HEK293 (cell line): ENCODE results near the gene SLC43A3.

Experiments used
- CTCF ChIA-PET: fragments of 350-600 bp; formaldehyde crosslinking; extraction: SDS; loops from one replicate; lab custom pipeline; 2021; ENCODE audit warnings: antibody characterized with exemption; lab: Yijun Ruan, JAX
- POLR2A ChIA-PET: fragments of 300-600 bp; formaldehyde crosslinking; extraction: SDS; loops from one replicate; lab custom pipeline; 2020; ENCODE audit warnings: antibody characterized with exemption, inconsistent platforms; lab: Yijun Ruan, JAX
- H3K27ac ChIP-seq: fragments of 200-500 bp; sonication (Bioruptor generic); 2 replicates; pipeline ENCODE4 v1.5.1; 2014; ENCODE audit warnings: low read depth, low read length, control low read depth, inconsistent platforms; ENCODE audit errors: extremely low read depth
- H3K36me3 ChIP-seq, 2 experiments: fragments of 200-500 bp in 1 of 2; sonication (Bioruptor generic) in 1 of 2; 1 replicate in 1 of 2; 2 replicates in 1 of 2; pipeline ENCODE4 v1.5.1; 2014 to 2017; ENCODE audit warnings: inconsistent platforms in 2 of 2, low read length in 2 of 2; ENCODE audit not compliant: control insufficient read depth in 2 of 2, insufficient read depth in 1 of 2
- H3K4me1 ChIP-seq: fragments of 200-500 bp; sonication (Bioruptor generic); 2 replicates; pipeline ENCODE4 v1.5.1; 2014; ENCODE audit warnings: mild to moderate bottlenecking, low read length, inconsistent platforms; ENCODE audit not compliant: control insufficient read depth, insufficient read depth
- H3K4me3 ChIP-seq: 2 replicates; pipeline ENCODE4 v1.5.1; 2011; ENCODE audit warnings: low read depth, mild to moderate bottlenecking, control low read depth, low read length, moderate library complexity
- H3K9me3 ChIP-seq: fragments of 200-500 bp; sonication (Bioruptor generic); 2 replicates; pipeline ENCODE4 v1.5.1; 2014; ENCODE audit warnings: low read depth, low read length, inconsistent platforms; ENCODE audit not compliant: control insufficient read depth, insufficient read depth
- GLIS2 ChIP-seq: fragments of 450-650 bp; formaldehyde crosslinking; IDR thresholded peaks from 2 replicates; pipeline ENCODE4 v1.5.1; 2016; ENCODE audit warnings: missing biosample characterization, missing genetic modification characterization
- OSR2 ChIP-seq: fragments of 450-650 bp; formaldehyde crosslinking; IDR thresholded peaks from 2 replicates; pipeline ENCODE4 v1.5.1; 2016; ENCODE audit warnings: missing biosample characterization, missing genetic modification characterization
- PRDM1 ChIP-seq: fragments of 450-650 bp; formaldehyde crosslinking; IDR thresholded peaks from 2 replicates; pipeline ENCODE4; 2016; ENCODE audit warnings: missing biosample characterization, missing genetic modification characterization
- SALL2 ChIP-seq: fragments of 450-650 bp; formaldehyde crosslinking; IDR thresholded peaks from 2 replicates; pipeline ENCODE4 v1.5.0; 2017; ENCODE audit warnings: missing biosample characterization, mild to moderate bottlenecking, missing genetic modification characterization, borderline replicate concordance
- ZBTB26 ChIP-seq: fragments of 450-650 bp; formaldehyde crosslinking; optimal IDR thresholded peaks from 2 replicates; pipeline ENCODE3; 2016; ENCODE audit warnings: missing biosample characterization, mild to moderate bottlenecking, missing genetic modification characterization
- ZBTB48 ChIP-seq: fragments of 450-650 bp; formaldehyde crosslinking; IDR thresholded peaks from 2 replicates; pipeline ENCODE4 v1.5.1; 2016; ENCODE audit warnings: missing biosample characterization, missing genetic modification characterization
- ZFHX2 ChIP-seq: fragments of 450-650 bp; formaldehyde crosslinking; conservative IDR thresholded peaks from 2 replicates; pipeline ENCODE4 v1.5.1; 2016; ENCODE audit warnings: missing biosample characterization, missing genetic modification characterization
- ZNF10 ChIP-seq: fragments of 450-650 bp; formaldehyde crosslinking; IDR thresholded peaks from 2 replicates; pipeline ENCODE4 v1.5.1; 2017; ENCODE audit warnings: missing biosample characterization, missing genetic modification characterization
- ZNF133 ChIP-seq: fragments of 450-650 bp; formaldehyde crosslinking; IDR thresholded peaks from 2 replicates; pipeline ENCODE4 v1.5.1; 2016; ENCODE audit warnings: missing biosample characterization, missing genetic modification characterization
- ZNF302 ChIP-seq: fragments of 450-650 bp; formaldehyde crosslinking; IDR thresholded peaks from 2 replicates; pipeline ENCODE4 v1.5.1; 2016; ENCODE audit warnings: missing biosample characterization, missing genetic modification characterization, low read depth
- ZNF341 ChIP-seq: fragments of 450-650 bp; formaldehyde crosslinking; IDR thresholded peaks from 2 replicates; pipeline ENCODE4; 2016; ENCODE audit warnings: low read depth, missing biosample characterization, missing genetic modification characterization
- ZNF350 ChIP-seq: fragments of 450-650 bp; formaldehyde crosslinking; IDR thresholded peaks from 2 replicates; pipeline ENCODE4 v1.5.0; 2017; ENCODE audit warnings: missing biosample characterization, mild to moderate bottlenecking, missing genetic modification characterization
- ZNF354C ChIP-seq: fragments of 450-650 bp; formaldehyde crosslinking; IDR thresholded peaks from 2 replicates; pipeline ENCODE4 v1.5.1; 2016; ENCODE audit warnings: missing biosample characterization, missing genetic modification characterization, low read depth, borderline replicate concordance
- ZNF473 ChIP-seq: fragments of 450-650 bp; formaldehyde crosslinking; IDR thresholded peaks from 2 replicates; pipeline ENCODE4 v1.5.1; 2017; ENCODE audit warnings: missing biosample characterization, missing genetic modification characterization
- TF ChIP-seq, protein P1 (sequence below): fragments of 450-650 bp; formaldehyde crosslinking; IDR thresholded peaks from 2 replicates; pipeline ENCODE4 v1.5.1; 2016; ENCODE audit warnings: missing biosample characterization, missing genetic modification characterization
- TF ChIP-seq, protein P2 (sequence below): fragments of 450-650 bp; formaldehyde crosslinking; IDR thresholded peaks from 2 replicates; pipeline ENCODE4 v1.5.1; 2016; ENCODE audit warnings: missing biosample characterization, missing genetic modification characterization
- TF ChIP-seq, protein P3 (sequence below): fragments of 450-650 bp; formaldehyde crosslinking; IDR thresholded peaks from 2 replicates; pipeline ENCODE4 v1.5.1; 2016; ENCODE audit warnings: missing biosample characterization, missing genetic modification characterization, borderline replicate concordance
- TF ChIP-seq, protein P4 (sequence below): fragments of 450-650 bp; formaldehyde crosslinking; IDR thresholded peaks from 2 replicates; pipeline ENCODE4 v1.5.1; 2016; ENCODE audit warnings: missing biosample characterization, missing genetic modification characterization
- TF ChIP-seq, protein P5 (sequence below): fragments of 450-650 bp; formaldehyde crosslinking; IDR thresholded peaks from 2 replicates; pipeline ENCODE4 v1.5.1; 2016; ENCODE audit warnings: missing biosample characterization, missing genetic modification characterization

SLC43A3 gene

GRCh38 chr11:57462597-57462996 is 35.7 kb upstream of the SLC43A3 start:
- ChIA-PET POLR2A (no interaction called here), CTCF (interaction anchor here (9.0 to 9.3 kb wide), 2 partner anchors 18 to 63 kb away, joined by 140 to 191 read pairs; partner anchors contain the start of gene TIMM10)
- no peak for TF ChIP-seq ZNF350 (tag by site-specific recombination)
- TF ChIP-seq ZNF302: no peak
- no peak for TF ChIP-seq ZNF473 (tag by site-specific recombination)
- TF ChIP-seq, protein P1, sequence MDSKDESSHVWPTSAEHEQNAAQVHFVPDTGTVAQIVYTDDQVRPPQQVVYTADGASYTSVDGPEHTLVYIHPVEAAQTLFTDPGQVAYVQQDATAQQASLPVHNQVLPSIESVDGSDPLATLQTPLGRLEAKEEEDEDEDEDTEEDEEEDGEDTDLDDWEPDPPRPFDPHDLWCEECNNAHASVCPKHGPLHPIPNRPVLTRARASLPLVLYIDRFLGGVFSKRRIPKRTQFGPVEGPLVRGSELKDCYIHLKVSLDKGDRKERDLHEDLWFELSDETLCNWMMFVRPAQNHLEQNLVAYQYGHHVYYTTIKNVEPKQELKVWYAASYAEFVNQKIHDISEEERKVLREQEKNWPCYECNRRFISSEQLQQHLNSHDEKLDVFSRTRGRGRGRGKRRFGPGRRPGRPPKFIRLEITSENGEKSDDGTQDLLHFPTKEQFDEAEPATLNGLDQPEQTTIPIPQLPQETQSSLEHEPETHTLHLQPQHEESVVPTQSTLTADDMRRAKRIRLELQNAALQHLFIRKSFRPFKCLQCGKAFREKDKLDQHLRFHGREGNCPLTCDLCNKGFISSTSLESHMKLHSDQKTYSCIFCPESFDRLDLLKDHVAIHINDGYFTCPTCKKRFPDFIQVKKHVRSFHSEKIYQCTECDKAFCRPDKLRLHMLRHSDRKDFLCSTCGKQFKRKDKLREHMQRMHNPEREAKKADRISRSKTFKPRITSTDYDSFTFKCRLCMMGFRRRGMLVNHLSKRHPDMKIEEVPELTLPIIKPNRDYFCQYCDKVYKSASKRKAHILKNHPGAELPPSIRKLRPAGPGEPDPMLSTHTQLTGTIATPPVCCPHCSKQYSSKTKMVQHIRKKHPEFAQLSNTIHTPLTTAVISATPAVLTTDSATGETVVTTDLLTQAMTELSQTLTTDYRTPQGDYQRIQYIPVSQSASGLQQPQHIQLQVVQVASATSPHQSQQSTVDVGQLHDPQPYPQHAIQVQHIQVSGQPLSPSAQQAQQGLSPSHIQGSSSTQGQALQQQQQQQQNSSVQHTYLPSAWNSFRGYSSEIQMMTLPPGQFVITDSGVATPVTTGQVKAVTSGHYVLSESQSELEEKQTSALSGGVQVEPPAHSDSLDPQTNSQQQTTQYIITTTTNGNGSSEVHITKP (tag by site-specific recombination): no peak
- TF ChIP-seq, protein P2, sequence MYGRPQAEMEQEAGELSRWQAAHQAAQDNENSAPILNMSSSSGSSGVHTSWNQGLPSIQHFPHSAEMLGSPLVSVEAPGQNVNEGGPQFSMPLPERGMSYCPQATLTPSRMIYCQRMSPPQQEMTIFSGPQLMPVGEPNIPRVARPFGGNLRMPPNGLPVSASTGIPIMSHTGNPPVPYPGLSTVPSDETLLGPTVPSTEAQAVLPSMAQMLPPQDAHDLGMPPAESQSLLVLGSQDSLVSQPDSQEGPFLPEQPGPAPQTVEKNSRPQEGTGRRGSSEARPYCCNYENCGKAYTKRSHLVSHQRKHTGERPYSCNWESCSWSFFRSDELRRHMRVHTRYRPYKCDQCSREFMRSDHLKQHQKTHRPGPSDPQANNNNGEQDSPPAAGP (tag by site-specific recombination): no peak
- no peak for TF ChIP-seq ZNF10
- TF ChIP-seq PRDM1: no peak
- no peak for TF ChIP-seq ZNF341 (tag by site-specific recombination)
- TF ChIP-seq ZNF133 (tag by site-specific recombination): no peak
- TF ChIP-seq, protein P3, sequence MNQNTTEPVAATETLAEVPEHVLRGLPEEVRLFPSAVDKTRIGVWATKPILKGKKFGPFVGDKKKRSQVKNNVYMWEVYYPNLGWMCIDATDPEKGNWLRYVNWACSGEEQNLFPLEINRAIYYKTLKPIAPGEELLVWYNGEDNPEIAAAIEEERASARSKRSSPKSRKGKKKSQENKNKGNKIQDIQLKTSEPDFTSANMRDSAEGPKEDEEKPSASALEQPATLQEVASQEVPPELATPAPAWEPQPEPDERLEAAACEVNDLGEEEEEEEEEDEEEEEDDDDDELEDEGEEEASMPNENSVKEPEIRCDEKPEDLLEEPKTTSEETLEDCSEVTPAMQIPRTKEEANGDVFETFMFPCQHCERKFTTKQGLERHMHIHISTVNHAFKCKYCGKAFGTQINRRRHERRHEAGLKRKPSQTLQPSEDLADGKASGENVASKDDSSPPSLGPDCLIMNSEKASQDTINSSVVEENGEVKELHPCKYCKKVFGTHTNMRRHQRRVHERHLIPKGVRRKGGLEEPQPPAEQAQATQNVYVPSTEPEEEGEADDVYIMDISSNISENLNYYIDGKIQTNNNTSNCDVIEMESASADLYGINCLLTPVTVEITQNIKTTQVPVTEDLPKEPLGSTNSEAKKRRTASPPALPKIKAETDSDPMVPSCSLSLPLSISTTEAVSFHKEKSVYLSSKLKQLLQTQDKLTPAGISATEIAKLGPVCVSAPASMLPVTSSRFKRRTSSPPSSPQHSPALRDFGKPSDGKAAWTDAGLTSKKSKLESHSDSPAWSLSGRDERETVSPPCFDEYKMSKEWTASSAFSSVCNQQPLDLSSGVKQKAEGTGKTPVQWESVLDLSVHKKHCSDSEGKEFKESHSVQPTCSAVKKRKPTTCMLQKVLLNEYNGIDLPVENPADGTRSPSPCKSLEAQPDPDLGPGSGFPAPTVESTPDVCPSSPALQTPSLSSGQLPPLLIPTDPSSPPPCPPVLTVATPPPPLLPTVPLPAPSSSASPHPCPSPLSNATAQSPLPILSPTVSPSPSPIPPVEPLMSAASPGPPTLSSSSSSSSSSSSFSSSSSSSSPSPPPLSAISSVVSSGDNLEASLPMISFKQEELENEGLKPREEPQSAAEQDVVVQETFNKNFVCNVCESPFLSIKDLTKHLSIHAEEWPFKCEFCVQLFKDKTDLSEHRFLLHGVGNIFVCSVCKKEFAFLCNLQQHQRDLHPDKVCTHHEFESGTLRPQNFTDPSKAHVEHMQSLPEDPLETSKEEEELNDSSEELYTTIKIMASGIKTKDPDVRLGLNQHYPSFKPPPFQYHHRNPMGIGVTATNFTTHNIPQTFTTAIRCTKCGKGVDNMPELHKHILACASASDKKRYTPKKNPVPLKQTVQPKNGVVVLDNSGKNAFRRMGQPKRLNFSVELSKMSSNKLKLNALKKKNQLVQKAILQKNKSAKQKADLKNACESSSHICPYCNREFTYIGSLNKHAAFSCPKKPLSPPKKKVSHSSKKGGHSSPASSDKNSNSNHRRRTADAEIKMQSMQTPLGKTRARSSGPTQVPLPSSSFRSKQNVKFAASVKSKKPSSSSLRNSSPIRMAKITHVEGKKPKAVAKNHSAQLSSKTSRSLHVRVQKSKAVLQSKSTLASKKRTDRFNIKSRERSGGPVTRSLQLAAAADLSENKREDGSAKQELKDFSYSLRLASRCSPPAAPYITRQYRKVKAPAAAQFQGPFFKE (tag by site-specific recombination): no peak
- TF ChIP-seq OSR2 (tag by site-specific recombination): no peak
- no peak for TF ChIP-seq ZBTB48 (tag by site-specific recombination)
- TF ChIP-seq GLIS2 (tag by site-specific recombination): no peak
- TF ChIP-seq, protein P4, sequence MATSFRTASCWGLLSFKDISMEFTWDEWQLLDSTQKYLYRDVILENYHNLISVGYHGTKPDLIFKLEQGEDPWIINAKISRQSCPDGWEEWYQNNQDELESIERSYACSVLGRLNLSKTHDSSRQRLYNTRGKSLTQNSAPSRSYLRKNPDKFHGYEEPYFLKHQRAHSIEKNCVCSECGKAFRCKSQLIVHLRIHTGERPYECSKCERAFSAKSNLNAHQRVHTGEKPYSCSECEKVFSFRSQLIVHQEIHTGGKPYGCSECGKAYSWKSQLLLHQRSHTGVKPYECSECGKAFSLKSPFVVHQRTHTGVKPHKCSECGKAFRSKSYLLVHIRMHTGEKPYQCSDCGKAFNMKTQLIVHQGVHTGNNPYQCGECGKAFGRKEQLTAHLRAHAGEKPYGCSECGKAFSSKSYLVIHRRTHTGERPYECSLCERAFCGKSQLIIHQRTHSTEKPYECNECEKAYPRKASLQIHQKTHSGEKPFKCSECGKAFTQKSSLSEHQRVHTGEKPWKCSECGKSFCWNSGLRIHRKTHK (tag by site-specific recombination): no peak
- TF ChIP-seq SALL2 (tag by site-specific recombination): no peak
- no peak for TF ChIP-seq ZFHX2 (tag by site-specific recombination)
- no peak for TF ChIP-seq ZNF354C
- TF ChIP-seq ZBTB26 (tag by site-specific recombination): no peak
- TF ChIP-seq, protein P5, sequence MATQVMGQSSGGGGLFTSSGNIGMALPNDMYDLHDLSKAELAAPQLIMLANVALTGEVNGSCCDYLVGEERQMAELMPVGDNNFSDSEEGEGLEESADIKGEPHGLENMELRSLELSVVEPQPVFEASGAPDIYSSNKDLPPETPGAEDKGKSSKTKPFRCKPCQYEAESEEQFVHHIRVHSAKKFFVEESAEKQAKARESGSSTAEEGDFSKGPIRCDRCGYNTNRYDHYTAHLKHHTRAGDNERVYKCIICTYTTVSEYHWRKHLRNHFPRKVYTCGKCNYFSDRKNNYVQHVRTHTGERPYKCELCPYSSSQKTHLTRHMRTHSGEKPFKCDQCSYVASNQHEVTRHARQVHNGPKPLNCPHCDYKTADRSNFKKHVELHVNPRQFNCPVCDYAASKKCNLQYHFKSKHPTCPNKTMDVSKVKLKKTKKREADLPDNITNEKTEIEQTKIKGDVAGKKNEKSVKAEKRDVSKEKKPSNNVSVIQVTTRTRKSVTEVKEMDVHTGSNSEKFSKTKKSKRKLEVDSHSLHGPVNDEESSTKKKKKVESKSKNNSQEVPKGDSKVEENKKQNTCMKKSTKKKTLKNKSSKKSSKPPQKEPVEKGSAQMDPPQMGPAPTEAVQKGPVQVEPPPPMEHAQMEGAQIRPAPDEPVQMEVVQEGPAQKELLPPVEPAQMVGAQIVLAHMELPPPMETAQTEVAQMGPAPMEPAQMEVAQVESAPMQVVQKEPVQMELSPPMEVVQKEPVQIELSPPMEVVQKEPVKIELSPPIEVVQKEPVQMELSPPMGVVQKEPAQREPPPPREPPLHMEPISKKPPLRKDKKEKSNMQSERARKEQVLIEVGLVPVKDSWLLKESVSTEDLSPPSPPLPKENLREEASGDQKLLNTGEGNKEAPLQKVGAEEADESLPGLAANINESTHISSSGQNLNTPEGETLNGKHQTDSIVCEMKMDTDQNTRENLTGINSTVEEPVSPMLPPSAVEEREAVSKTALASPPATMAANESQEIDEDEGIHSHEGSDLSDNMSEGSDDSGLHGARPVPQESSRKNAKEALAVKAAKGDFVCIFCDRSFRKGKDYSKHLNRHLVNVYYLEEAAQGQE: no peak
- Histone ChIP-seq H3K27ac (no peak overlapping the region), H3K9me3 (no peaks in the 10 kb centered on the region), H3K36me3 (peaks cover 0 to 5% of the 10 kb centered on the region in 2 experiments; a peak in 1 of 3 replicates), H3K4me1 (no peaks in the 10 kb centered on the region), H3K4me3 (no peak overlapping the region)
